DND-41 (cell line): ENCODE data around the gene PPP1R1B.
A peak's percentile ranks its signal among the peaks of the same experiment; 100 is the strongest.

ENCODE experiments used
- ATAC-seq: fragments of 200-7000 bp; cut with Tn5 transposase; 3 replicates; pipeline ENCODE4 v1.9.1; 2021; ENCODE audit warnings: low read depth; ENCODE audit not compliant: insufficient read depth
- DNase-seq: peaks from one replicate; pipeline ENCODE4 v3.0.0-alpha.2; 2020
- H2AFZ ChIP-seq: 2 replicates; pipeline ENCODE4 v1.6.0; 2012; ENCODE audit warnings: low read depth, low read length
- H3K27ac ChIP-seq: 2 replicates; pipeline ENCODE4 v1.5.1; 2012; ENCODE audit warnings: low read length, inconsistent platforms
- H3K27me3 ChIP-seq: fragments of 200-600 bp; sonication (generic); 2 replicates; pipeline ENCODE4 v1.6.0; 2012; ENCODE audit warnings: low read length, mild to moderate bottlenecking, inconsistent platforms; ENCODE audit not compliant: insufficient read depth, poor library complexity
- H3K36me3 ChIP-seq: 2 replicates; pipeline ENCODE4 v1.5.1; 2012; ENCODE audit warnings: low read length, inconsistent platforms; ENCODE audit not compliant: insufficient read depth
- H3K4me1 ChIP-seq: 2 replicates; pipeline ENCODE4 v1.5.1; 2012; ENCODE audit warnings: mild to moderate bottlenecking, low read length; ENCODE audit not compliant: insufficient read depth
- H3K4me2 ChIP-seq: 2 replicates; pipeline ENCODE4 v1.6.0; 2012; ENCODE audit warnings: mild to moderate bottlenecking, moderate library complexity, low read length, inconsistent platforms; ENCODE audit not compliant: insufficient read depth
- H3K4me3 ChIP-seq, 2 experiments: fragments of 200-600 bp in 1 of 2; shearing (Covaris generic) in 1 of 2; 2 replicates each; pipeline ENCODE4 v1.5.1; 2012 to 2016; ENCODE audit warnings: inconsistent platforms in 2 of 2, low read length in 2 of 2, mild to moderate bottlenecking in 2 of 2, low read depth in 1 of 2, moderate library complexity in 1 of 2
- H3K79me2 ChIP-seq: 2 replicates; pipeline ENCODE4 v1.6.0; 2012; ENCODE audit warnings: low read length, inconsistent platforms; ENCODE audit not compliant: insufficient read depth
- H3K9ac ChIP-seq: 2 replicates; pipeline ENCODE4 v1.6.0; 2012; ENCODE audit warnings: low read depth, mild to moderate bottlenecking, inconsistent platforms, low read length, moderate library complexity
- H3K9me3 ChIP-seq: 2 replicates; pipeline ENCODE4 v1.5.1; 2012; ENCODE audit warnings: low read length, moderate library complexity, mild to moderate bottlenecking, inconsistent platforms; ENCODE audit not compliant: insufficient read depth, severe bottlenecking
- H4K20me1 ChIP-seq: 2 replicates; pipeline ENCODE4 v1.6.0; 2012; ENCODE audit warnings: low read length; ENCODE audit not compliant: insufficient read depth
- CTCF ChIP-seq: IDR thresholded peaks from 2 replicates; pipeline ENCODE4 v1.5.1; 2012; ENCODE audit warnings: borderline replicate concordance, low read length, moderate library complexity, mild to moderate bottlenecking; ENCODE audit not compliant: poor library complexity, severe bottlenecking; ENCODE audit errors: extremely low read depth
- EZH2 ChIP-seq: IDR thresholded peaks from 3 replicates; pipeline ENCODE4 v1.6.1; 2012; ENCODE audit warnings: borderline replicate concordance, low read depth, mild to moderate bottlenecking, moderate library complexity, low read length, inconsistent platforms; ENCODE audit not compliant: severe bottlenecking

Gene PPP1R1B

GRCh38 chr17:39633570-39634183, 6.9 kb downstream of the PPP1R1B start:
- TF ChIP-seq CTCF = no peak
- no peak for TF ChIP-seq EZH2
- Histone ChIP-seq H3K4me2 (no peak overlapping the region), H3K4me1 (peaks cover 25% of the 10 kb centered on the region), H3K27me3 (peaks cover 5% of the 10 kb centered on the region), H3K9me3 (no peaks in the 10 kb centered on the region), H3K36me3 (0 out of 2 replicates have a peak, but pooled peaks cover 4% of the 10 kb centered on the region), H2AFZ (no peak overlapping the region), H3K27ac (no peak overlapping the region), H4K20me1 (peaks cover 8% of the 10 kb centered on the region), H3K79me2 (peaks cover 17% of the 10 kb centered on the region), H3K4me3 (no peak overlapping the region), H3K9ac (no peak overlapping the region)
- DNase-seq (no peak), ATAC-seq (no peak)

- Histone ChIP-seq H3K4me2 (no peak overlapping the region), H3K9me3 (no peaks in the 10 kb centered on the region), H3K79me2 (peaks cover 25% of the 10 kb centered on the region), H4K20me1 (peaks cover 9% of the 10 kb centered on the region), H3K27ac (no peak overlapping the region), H3K36me3 (peaks cover 7% of the 10 kb centered on the region; the same call in 1 of the 2 replicates), H2AFZ (peak overlapping the region; percentile 43; the same call in 1 of the 2 replicates), H3K4me1 (peaks cover 33% of the 10 kb centered on the region), H3K27me3 (peaks cover 5% of the 10 kb centered on the region), H3K9ac (no peak overlapping the region), H3K4me3 (no peak overlapping the region)
- no peak for ATAC-seq
- peak; percentile 77 for TF ChIP-seq CTCF
- no peak for TF ChIP-seq EZH2
- DNase-seq = peak; percentile 32
Observed at GRCh38 chr17:39634384-39634871, 7.7 kb downstream of the PPP1R1B start.

GRCh38 chr17:39635614-39636176, 8.9 kb downstream of the PPP1R1B start:
- Histone ChIP-seq H3K9me3 (no peaks in the 10 kb centered on the region), H3K27me3 (no peaks in the 10 kb centered on the region), H3K4me3 (peak overlapping the region in 1 of 2 experiments; percentile 88; a peak in 1 of 4 replicates), H3K27ac (peak overlapping the region; percentile 82), H3K4me2 (peak overlapping the region; percentile 82), H3K4me1 (peaks cover 38% of the 10 kb centered on the region), H3K79me2 (peaks cover 37% of the 10 kb centered on the region), H3K36me3 (peaks cover 12% of the 10 kb centered on the region), H4K20me1 (peaks cover 19% of the 10 kb centered on the region), H2AFZ (no peak overlapping the region), H3K9ac (peak overlapping the region; percentile 74)
- DNase-seq (no peak), ATAC-seq (no peak)
- TF ChIP-seq CTCF (no peak), EZH2 (no peak)
